Activated CD4-positive, alpha-beta T cell treated with anti-CD3 and anti-CD28 coated beads, Interleukin-2, amount 50 U/mL, for 48 hours (primary cell): Measurements from ENCODE around the gene HNRNPUL1.
"Not testable (repeated sequence)": the region's sequence is repeated elsewhere in the genome, so short reads cannot be mapped to it uniquely, and the experiment has no call there.

Experiments
- DNase-seq, 2 experiments: peaks; one replicate each; pipeline ENCODE4 v3.0.0-alpha.2; 2020

HNRNPUL1 gene

GRCh38 chr19:41263850-41264580 lies at the start of gene HNRNPUL1:
TSS of gene HNRNPUL1 (plus strand) at chr19:41264372. CDS start at chr19:41264504, 132 bp downstream.
- peak; percentile 98 to 99 for DNase-seq

GRCh38 chr19:41217741-41218140 lies 46.4 kb upstream of the HNRNPUL1 start:
- DNase-seq: no peak

GRCh38 chr19:41218249-41218614 lies 45.9 kb upstream of the HNRNPUL1 start:
- no peak for DNase-seq

- DNase-seq: no peak
Observed at GRCh38 chr19:41218615-41219507, 45.3 kb upstream of the HNRNPUL1 start, which contains the start of gene AXL. TSS of gene AXL (plus strand) at chr19:41219223. CDS start at chr19:41219393, 170 bp downstream.

GRCh38 chr19:41219924-41220567 lies 44.1 kb upstream of the HNRNPUL1 start:
- DNase-seq: no peak

- no peak for DNase-seq
Observed at GRCh38 chr19:41220811-41221210, 43.4 kb upstream of the HNRNPUL1 start.

GRCh38 chr19:41221514-41222205 lies 42.5 kb upstream of the HNRNPUL1 start:
- no peak for DNase-seq

GRCh38 chr19:41222240-41222639 lies 41.9 kb upstream of the HNRNPUL1 start:
- no peak for DNase-seq

- no peak for DNase-seq
Observed at GRCh38 chr19:41223431-41224234, 40.5 kb upstream of the HNRNPUL1 start.

GRCh38 chr19:41224632-41225031 lies 39.5 kb upstream of the HNRNPUL1 start:
- no peak for DNase-seq

- peak; percentile 45 to 62 for DNase-seq
Observed at GRCh38 chr19:41225238-41226052, 38.7 kb upstream of the HNRNPUL1 start.

GRCh38 chr19:41226053-41226873 lies 37.9 kb upstream of the HNRNPUL1 start:
- peak; percentile 50 to 61 for DNase-seq

GRCh38 chr19:41226874-41227390 lies 37.2 kb upstream of the HNRNPUL1 start:
- peak; percentile 13 to 25 for DNase-seq

- DNase-seq: no peak
Observed at GRCh38 chr19:41228486-41228885, 35.7 kb upstream of the HNRNPUL1 start.

- not testable (repeated sequence) for DNase-seq
Observed at GRCh38 chr19:41229338-41229737, 34.8 kb upstream of the HNRNPUL1 start.

GRCh38 chr19:41230067-41230857 lies 33.9 kb upstream of the HNRNPUL1 start:
- no peak for DNase-seq

- DNase-seq: no peak
Observed at GRCh38 chr19:41232686-41233085, 31.5 kb upstream of the HNRNPUL1 start.

- DNase-seq: no peak
Observed at GRCh38 chr19:41233748-41234240, 30.4 kb upstream of the HNRNPUL1 start.
